ENCODE results near the gene ME3.
A peak's percentile ranks its signal among the peaks of the same experiment; 100 is the strongest.
"Not testable (repeated sequence)": the region's sequence is repeated elsewhere in the genome, so short reads cannot be mapped to it uniquely, and the experiment has no call there.

Gene ME3

DNA sequence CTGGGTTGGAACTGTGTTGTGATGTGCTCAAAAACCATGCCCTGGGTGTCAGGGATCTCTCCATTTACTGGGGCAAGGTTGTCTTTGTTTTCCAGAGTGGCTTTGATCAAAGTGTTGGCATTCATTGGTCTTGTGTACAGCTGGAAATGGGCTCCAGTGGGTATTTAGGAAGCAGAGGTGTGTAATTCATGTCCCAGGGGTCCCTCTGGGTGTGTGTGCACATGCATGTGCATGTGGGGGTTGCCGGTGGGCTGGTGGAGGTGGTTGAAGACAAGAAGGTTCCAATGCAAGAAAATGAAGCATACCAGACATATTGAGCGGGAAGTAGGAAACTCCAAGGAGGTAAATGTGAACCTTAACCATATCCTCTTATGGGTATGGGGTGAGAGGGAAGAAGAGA is 121.7 kb downstream of the ME3 start:
- no peak overlapping the region for H3K9ac ChIP-seq (ENCODE audit: low read depth, low read length)
- WGBS = 95% methylated on average over 2 of the region's 2 CpGs
- no peak overlapping the region for H3K27ac ChIP-seq (ENCODE audit: low read depth, low read length)
- peaks cover 3% of the 10 kb centered on the region; the same call in 1 of the 2 replicates for H3K4me1 ChIP-seq (ENCODE audit: insufficient read depth, low read length)
- no peak overlapping the region for H3K4me3 ChIP-seq (ENCODE audit: low read length)
- no peaks in the 10 kb centered on the region for H3K36me3 ChIP-seq (ENCODE audit: insufficient read depth, low read length)
- H3K9me3 ChIP-seq (ENCODE audit: insufficient read depth, low read depth, low read length) = no peaks in the 10 kb centered on the region
- H3K27me3 ChIP-seq (ENCODE audit: insufficient read depth, low read length) = no peaks in the 10 kb centered on the region

DNA sequence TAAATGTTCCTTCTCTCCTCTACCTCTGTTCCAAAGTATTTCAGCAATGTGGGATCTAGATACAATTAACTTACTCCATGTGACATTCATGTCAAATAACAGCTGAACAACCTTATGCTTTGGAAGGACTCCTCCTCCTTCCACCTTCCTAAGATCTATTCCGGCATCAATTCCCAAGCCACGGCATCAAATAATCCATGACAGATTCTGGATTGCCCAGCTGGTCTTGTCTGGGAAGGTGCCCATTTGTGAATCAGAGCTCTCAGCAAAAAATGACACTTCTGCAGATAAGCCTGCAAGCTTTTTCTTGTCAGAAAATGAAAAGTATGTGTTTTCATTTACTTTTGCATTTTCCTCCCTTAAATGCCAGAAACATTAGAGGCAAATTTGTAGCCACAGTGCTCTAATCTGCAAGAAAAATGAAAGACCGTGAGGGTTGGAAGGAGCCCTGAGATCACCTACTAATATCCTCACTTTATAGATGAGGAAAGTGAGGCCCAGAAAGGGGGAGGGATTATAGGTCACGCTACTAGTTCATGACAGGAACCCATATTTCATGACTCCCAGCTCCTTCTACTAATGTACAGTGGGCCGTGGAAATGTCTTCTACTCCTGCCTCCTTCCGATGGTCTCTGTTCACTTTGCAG is 124.0 kb downstream of the ME3 start:
- no peaks in the 10 kb centered on the region for H3K9me3 ChIP-seq (ENCODE audit: insufficient read depth, low read depth, low read length)
- H3K4me3 ChIP-seq (ENCODE audit: low read length) = no peak overlapping the region
- no peaks in the 10 kb centered on the region for H3K36me3 ChIP-seq (ENCODE audit: insufficient read depth, low read length)
- H3K27me3 ChIP-seq (ENCODE audit: insufficient read depth, low read length) = no peaks in the 10 kb centered on the region
- H3K9ac ChIP-seq (ENCODE audit: low read depth, low read length) = no peak overlapping the region
- H3K4me1 ChIP-seq (ENCODE audit: insufficient read depth, low read length) = peaks cover 3% of the 10 kb centered on the region; the same call in 1 of the 2 replicates
- WGBS = 94% methylated on average over 5 of the region's 6 CpGs
- H3K27ac ChIP-seq (ENCODE audit: low read depth, low read length) = no peak overlapping the region

DNA sequence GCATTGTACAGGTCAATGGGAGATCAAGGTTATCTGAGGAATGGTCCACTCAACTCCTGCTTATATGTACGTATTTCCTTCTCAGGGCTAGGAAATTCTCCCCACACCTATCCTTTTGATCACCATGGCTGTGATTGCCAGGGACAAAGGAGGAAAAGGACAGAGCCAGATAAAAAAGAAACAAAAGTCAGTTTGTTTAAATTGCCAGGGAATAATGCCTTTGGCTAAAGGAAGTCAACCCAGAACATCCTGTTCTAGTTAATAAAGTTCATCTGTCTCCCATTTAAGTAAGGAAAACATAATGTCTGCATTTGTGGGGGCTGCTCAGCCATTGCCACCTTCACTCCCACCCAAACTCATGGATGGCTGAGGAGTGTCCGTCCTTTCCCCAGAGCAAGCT is 124.7 kb downstream of the ME3 start:
- H3K9ac ChIP-seq (ENCODE audit: low read depth, low read length) = no peak overlapping the region
- no peaks in the 10 kb centered on the region for H3K27me3 ChIP-seq (ENCODE audit: insufficient read depth, low read length)
- no peak overlapping the region for H3K4me3 ChIP-seq (ENCODE audit: low read length)
- peaks cover 3% of the 10 kb centered on the region; the same call in 1 of the 2 replicates for H3K4me1 ChIP-seq (ENCODE audit: insufficient read depth, low read length)
- WGBS = 80% methylated on average over 2 of the region's 2 CpGs
- no peak overlapping the region for H3K27ac ChIP-seq (ENCODE audit: low read depth, low read length)
- no peaks in the 10 kb centered on the region for H3K36me3 ChIP-seq (ENCODE audit: insufficient read depth, low read length)
- no peaks in the 10 kb centered on the region for H3K9me3 ChIP-seq (ENCODE audit: insufficient read depth, low read depth, low read length)

DNA sequence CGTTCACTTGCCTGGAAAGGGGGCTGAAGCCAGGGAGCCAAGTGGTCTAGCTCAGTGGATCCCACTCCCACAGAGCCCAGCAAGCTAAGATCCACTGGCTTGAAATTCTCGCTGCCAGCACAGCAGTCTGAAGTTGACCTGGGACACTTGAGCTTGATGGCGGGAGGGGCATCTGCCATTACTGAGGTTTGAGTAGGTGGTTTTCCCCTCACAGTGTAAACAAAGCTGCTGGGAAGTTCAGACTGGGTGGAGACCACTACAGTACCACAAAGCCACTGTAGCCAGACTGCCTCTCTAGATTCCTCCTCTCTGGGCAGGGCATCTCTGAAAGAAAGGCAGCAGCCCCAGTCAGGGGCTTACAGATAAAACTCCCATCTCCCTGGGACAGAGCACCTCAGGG is 131.1 kb downstream of the ME3 start:
- not testable (repeated sequence) for H3K4me3 ChIP-seq (ENCODE audit: low read length); H3K4me1 ChIP-seq (ENCODE audit: insufficient read depth, low read length); H3K9me3 ChIP-seq (ENCODE audit: insufficient read depth, low read depth, low read length); H3K27me3 ChIP-seq (ENCODE audit: insufficient read depth, low read length); H3K9ac ChIP-seq (ENCODE audit: low read depth, low read length); H3K27ac ChIP-seq (ENCODE audit: low read depth, low read length); H3K36me3 ChIP-seq (ENCODE audit: insufficient read depth, low read length)
- 91% methylated on average over 3 of the region's 3 CpGs for WGBS

DNA sequence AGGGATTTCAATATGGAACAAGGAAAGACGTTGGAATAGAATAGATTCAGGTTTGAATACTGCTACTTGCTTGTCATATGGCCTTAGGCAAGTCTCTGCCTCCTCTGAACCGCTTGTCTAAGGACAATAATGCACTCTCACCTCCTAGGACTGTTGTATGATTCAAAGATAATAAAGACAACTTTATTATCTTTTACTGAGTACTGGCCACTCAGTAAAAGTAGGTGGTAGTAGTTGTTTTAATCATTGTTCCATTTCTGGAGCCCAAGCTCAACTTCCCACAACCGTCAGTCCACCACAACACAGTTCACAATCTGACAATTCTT is 134.2 kb downstream of the ME3 start:
- WGBS = 90% methylated on average over 3 of the region's 3 CpGs
- Histone ChIP-seq H3K4me3 (ENCODE audit: low read length) (no peak overlapping the region), H3K36me3 (ENCODE audit: insufficient read depth, low read length) (no peaks in the 10 kb centered on the region), H3K9me3 (ENCODE audit: insufficient read depth, low read depth, low read length) (no peaks in the 10 kb centered on the region), H3K4me1 (ENCODE audit: insufficient read depth, low read length) (no peaks in the 10 kb centered on the region), H3K27me3 (ENCODE audit: insufficient read depth, low read length) (no peaks in the 10 kb centered on the region), H3K27ac (ENCODE audit: low read depth, low read length) (no peak overlapping the region), H3K9ac (ENCODE audit: low read depth, low read length) (no peak overlapping the region)

DNA sequence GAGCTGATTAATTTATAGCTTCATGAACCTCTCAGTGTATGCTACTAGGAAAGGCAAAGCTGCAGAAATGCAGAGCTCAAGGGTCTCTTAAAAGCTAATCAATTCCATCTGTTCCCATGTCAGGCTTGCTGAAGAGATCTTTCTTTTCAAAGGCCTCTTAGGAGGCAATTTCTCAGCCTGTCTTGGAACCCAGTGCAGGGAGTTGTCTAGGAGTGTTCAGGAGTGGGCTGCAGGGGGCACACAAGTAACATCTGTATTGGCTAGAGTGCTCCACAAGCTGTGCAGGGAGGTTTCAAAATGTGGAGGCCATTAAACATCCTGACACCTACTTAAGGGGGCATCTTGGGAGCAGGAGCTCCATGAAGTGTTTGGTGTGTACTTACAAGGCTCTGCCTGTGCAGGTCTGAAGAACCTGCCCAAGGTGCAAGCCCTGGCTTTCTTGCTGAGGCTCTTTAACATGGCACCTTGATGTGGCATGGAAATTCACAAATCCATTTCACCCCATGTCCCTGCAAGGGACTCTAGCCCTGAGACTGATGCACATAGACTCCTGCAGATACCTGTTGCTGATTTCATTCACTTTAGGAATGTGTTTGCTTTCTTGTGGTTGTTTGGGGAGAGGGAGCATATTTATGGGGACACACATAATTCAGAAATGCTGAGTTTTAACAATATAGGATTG is 134.7 kb downstream of the ME3 start:
- Histone ChIP-seq H3K36me3 (ENCODE audit: insufficient read depth, low read length) (no peaks in the 10 kb centered on the region), H3K9ac (ENCODE audit: low read depth, low read length) (no peak overlapping the region), H3K4me1 (ENCODE audit: insufficient read depth, low read length) (no peaks in the 10 kb centered on the region), H3K9me3 (ENCODE audit: insufficient read depth, low read depth, low read length) (no peaks in the 10 kb centered on the region), H3K4me3 (ENCODE audit: low read length) (no peak overlapping the region), H3K27ac (ENCODE audit: low read depth, low read length) (no peak overlapping the region), H3K27me3 (ENCODE audit: insufficient read depth, low read length) (no peaks in the 10 kb centered on the region)

DNA sequence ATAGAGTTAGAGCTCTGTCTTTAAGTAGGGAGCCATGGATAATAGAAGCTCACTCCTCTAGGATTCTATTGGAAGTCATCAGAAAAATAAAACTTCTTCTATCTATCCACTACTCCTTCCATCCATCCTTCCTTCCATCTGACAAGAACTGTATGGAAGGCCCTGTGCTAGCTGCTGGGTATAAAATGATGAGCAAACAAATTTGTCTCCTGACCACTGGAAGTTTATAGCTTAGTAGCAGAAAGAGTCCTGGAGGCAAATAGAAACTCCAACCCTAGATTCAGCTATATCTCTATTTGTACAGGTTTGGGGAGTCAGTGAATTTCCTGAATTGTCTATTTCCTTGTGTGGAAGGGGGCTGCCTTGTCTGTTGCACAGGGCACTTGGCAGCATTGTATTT is 136.6 kb downstream of the ME3 start:
- Histone ChIP-seq H3K9me3 (ENCODE audit: insufficient read depth, low read depth, low read length) (no peaks in the 10 kb centered on the region), H3K9ac (ENCODE audit: low read depth, low read length) (no peak overlapping the region), H3K4me1 (ENCODE audit: insufficient read depth, low read length) (no peaks in the 10 kb centered on the region), H3K4me3 (ENCODE audit: low read length) (no peak overlapping the region), H3K27ac (ENCODE audit: low read depth, low read length) (no peak overlapping the region), H3K36me3 (ENCODE audit: insufficient read depth, low read length) (no peaks in the 10 kb centered on the region), H3K27me3 (ENCODE audit: insufficient read depth, low read length) (no peaks in the 10 kb centered on the region)

DNA sequence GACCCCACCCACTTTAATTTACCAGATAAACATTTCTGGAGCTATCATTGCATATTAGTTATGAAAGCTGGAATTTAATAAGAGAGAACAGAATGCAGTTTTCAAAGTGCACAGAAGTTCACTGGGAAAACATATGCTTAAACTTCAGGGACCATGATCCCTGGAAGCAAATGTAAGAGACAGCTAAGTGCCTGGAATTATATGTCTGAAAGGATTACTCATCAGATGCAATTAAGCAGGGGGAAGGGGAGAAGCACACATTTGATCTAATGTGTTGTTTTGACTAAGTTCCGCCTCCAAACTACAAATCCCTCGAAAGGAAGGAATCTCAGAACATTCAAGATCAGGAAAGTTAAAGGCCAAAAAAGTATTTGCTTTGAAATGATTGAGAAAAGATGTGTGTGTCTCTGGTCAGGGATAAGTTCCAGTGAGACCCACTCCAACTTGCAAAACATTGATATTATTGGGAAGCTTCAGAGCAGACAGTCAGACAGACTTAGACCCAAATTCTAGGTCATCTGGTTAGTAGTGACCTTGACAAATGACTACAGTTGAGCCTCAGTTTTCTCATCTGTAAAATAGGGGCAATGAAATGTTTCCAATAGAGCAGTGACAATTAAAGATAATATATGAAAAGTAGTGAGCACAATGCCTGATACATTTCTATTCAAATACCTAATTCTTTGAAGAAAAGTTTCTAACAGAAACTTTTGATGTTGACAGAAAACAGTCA is 147.6 kb downstream of the ME3 start:
- 96% methylated on average over 2 of the region's 2 CpGs for whole genome bisulfite sequencing
- Histone ChIP-seq H3K27me3 (ENCODE audit: insufficient read depth, low read length) (no peaks in the 10 kb centered on the region), H3K27ac (ENCODE audit: low read depth, low read length) (peak overlapping the region; percentile 50; the same call in 1 of the 2 replicates), H3K4me1 (ENCODE audit: insufficient read depth, low read length) (peaks cover under 1% of the 10 kb centered on the region; the same call in 1 of the 2 replicates), H3K4me3 (ENCODE audit: low read length) (no peak overlapping the region), H3K9ac (ENCODE audit: low read depth, low read length) (peak overlapping the region; percentile 12; the same call in 1 of the 2 replicates), H3K9me3 (ENCODE audit: insufficient read depth, low read depth, low read length) (peaks cover 14% of the 10 kb centered on the region), H3K36me3 (ENCODE audit: insufficient read depth, low read length) (no peaks in the 10 kb centered on the region)

DNA sequence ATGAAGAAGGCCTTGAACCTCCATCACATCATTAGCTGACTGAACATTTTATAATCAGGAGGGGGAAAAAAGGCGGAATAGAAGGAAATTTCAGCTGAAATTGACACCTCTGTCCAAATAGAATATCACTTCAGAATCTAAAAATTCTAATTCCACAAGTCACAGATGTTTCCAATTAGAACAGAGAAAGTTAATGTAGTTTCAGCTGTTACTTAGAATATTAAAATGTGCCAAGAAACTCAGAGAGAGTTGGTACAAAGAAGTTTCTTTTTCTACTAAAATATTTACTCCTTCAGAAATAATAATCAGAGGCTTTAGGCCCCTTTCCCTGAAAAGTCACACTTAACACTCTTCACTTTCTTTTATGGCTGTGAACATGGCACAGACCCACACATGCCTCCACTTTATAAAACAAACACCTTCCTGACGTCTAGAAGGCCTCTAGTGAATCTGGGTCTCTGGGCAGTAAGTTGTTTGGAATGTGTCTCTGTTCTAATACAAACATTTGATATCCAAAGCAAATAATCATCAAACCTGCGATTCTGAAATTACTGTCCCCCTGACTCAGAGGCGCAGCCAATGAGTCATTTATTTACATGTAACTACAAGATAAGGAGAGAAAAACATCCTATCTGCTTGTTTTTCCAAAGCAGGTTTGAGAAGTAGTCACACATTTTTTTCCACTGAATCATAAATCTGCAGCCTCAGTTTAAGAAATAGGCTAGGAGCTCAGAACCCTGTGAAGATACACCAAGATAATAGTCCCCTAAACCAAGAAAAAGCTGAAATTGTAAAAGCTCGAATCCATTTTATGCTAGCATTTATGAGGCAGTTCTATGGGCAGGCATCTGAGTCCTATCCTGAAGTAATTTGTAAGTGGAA is 148.4 kb downstream of the ME3 start:
- Histone ChIP-seq H3K9me3 (ENCODE audit: insufficient read depth, low read depth, low read length) (peaks cover 14% of the 10 kb centered on the region), H3K27me3 (ENCODE audit: insufficient read depth, low read length) (no peaks in the 10 kb centered on the region), H3K4me3 (ENCODE audit: low read length) (no peak overlapping the region), H3K4me1 (ENCODE audit: insufficient read depth, low read length) (peaks cover 8% of the 10 kb centered on the region; the same call in 1 of the 2 replicates), H3K9ac (ENCODE audit: low read depth, low read length) (peak overlapping the region; percentile 12; the same call in 1 of the 2 replicates), H3K27ac (ENCODE audit: low read depth, low read length) (peak overlapping the region; percentile 54), H3K36me3 (ENCODE audit: insufficient read depth, low read length) (no peaks in the 10 kb centered on the region)
- 61% methylated on average over 3 of the region's 5 CpGs for WGBS

DNA sequence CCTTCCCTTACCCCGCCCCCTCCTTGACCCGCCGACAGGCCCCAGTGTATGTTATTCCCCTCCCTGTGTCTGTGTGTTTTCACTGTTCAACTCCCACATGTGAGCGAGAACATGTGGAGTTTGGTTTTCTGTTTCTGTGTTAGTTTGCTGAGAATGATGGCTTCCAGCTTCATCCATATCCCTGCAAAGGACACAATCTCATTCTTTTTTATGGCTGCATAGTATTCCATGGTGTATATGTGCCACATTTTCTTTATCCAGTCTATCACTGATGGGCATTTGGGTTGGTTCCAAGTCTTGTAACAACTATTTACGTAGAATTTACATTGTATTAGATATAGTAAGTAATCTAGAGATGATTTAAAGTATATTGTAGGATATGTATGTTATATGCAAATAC is 149.9 kb downstream of the ME3 start:
- Histone ChIP-seq H3K4me1 (ENCODE audit: insufficient read depth, low read length) (peaks cover 11% of the 10 kb centered on the region; the same call in 1 of the 2 replicates), H3K9me3 (ENCODE audit: insufficient read depth, low read depth, low read length) (peaks cover 14% of the 10 kb centered on the region)
- H3K36me3 ChIP-seq (ENCODE audit: insufficient read depth, low read length); H3K9ac ChIP-seq (ENCODE audit: low read depth, low read length); H3K27ac ChIP-seq (ENCODE audit: low read depth, low read length); H3K27me3 ChIP-seq (ENCODE audit: insufficient read depth, low read length); H3K4me3 ChIP-seq (ENCODE audit: low read length): not testable (repeated sequence)
- WGBS = 98% methylated on average over 4 of the region's 5 CpGs

All from HUES64 (cell line).